Measurements from ENCODE around the gene THYN1. TPM values are rescaled to one million over a fixed set of nuclear protein-coding genes. Genes with fewer than 3 reads are reported as not detected.

THYN1 gene
- total and polyA plus RNA-seq, 2 of the 13 experiments (the other 11 are each of a cell fraction or from before 2014, with no cell fraction given) = 36.1 to 87.6 TPM

- ATAC-seq = no peak
- no peak for FAIRE-seq
Observed at GRCh38 chr11:134231958-134232659, 21.0 kb downstream of the THYN1 start.

GRCh38 chr11:134230339-134230738 lies 22.8 kb downstream of the THYN1 start:
- FAIRE-seq = no peak
- POLR2A ChIA-PET = no interaction called here
- intact Hi-C loops (cut with micrococcal nuclease; ENCODE audit: unreplicated experiment) = no loop called here
- Histone ChIP-seq H3K4me1 (ENCODE audit: insufficient read depth, low read length) (peaks cover 44% of the 10 kb centered on the region), H3K79me2 (ENCODE audit: insufficient read depth, low read length) (peaks cover 27% of the 10 kb centered on the region), H3K27ac (ENCODE audit: extremely low read length, insufficient read depth, low read length) (no peak overlapping the region), H2AFZ (ENCODE audit: low read length) (no peak overlapping the region), H3K9me3 (ENCODE audit: low read length) (no peaks in the 10 kb centered on the region), H3K36me3 (replicated peaks in 1 of 2; ENCODE audit: control insufficient read depth in 1 of 2, insufficient read depth in 2 of 2, low read length in 2 of 2) (peaks cover 2 to 3% of the 10 kb centered on the region in 2 experiments; a peak in 2 of 5 replicates), H3K27me3 (ENCODE audit: control insufficient read depth in 1 of 2, insufficient read depth in 2 of 2, low read length in 2 of 2) (no peaks in the 10 kb centered on the region), H3K9ac (ENCODE audit: insufficient read depth, low read depth, low read length) (no peak overlapping the region), H3K4me3 (replicated peaks in 1 of 3; ENCODE audit: insufficient read depth in 1 of 3, low read depth in 2 of 3, low read length in 3 of 3) (no peak overlapping the region), H4K20me1 (ENCODE audit: insufficient read depth, low read length) (peaks cover 7% of the 10 kb centered on the region; the same call in 1 of the 2 replicates), H3K4me2 (ENCODE audit: low read depth, low read length) (no peak overlapping the region)
- no TSS peak for BruUV-seq (replicated peaks)
- 92% methylated on average over 4 of the region's 4 CpGs for WGBS (ENCODE audit: low lambda C conversion rate)
- no peak for ATAC-seq
- DNase-seq (ENCODE audit: low spot score) = no peak
- in situ Hi-C loops (cut with HindIII; ENCODE audit: extremely low pct_ligation_motif_present, low pct_unique_long_range_greater_than_20kb) = no loop called here
- CTCF ChIA-PET (ENCODE audit: low intra/inter-chr PET ratio, low total read pairs) = no interaction called here
- TF ChIP-seq, protein P1, sequence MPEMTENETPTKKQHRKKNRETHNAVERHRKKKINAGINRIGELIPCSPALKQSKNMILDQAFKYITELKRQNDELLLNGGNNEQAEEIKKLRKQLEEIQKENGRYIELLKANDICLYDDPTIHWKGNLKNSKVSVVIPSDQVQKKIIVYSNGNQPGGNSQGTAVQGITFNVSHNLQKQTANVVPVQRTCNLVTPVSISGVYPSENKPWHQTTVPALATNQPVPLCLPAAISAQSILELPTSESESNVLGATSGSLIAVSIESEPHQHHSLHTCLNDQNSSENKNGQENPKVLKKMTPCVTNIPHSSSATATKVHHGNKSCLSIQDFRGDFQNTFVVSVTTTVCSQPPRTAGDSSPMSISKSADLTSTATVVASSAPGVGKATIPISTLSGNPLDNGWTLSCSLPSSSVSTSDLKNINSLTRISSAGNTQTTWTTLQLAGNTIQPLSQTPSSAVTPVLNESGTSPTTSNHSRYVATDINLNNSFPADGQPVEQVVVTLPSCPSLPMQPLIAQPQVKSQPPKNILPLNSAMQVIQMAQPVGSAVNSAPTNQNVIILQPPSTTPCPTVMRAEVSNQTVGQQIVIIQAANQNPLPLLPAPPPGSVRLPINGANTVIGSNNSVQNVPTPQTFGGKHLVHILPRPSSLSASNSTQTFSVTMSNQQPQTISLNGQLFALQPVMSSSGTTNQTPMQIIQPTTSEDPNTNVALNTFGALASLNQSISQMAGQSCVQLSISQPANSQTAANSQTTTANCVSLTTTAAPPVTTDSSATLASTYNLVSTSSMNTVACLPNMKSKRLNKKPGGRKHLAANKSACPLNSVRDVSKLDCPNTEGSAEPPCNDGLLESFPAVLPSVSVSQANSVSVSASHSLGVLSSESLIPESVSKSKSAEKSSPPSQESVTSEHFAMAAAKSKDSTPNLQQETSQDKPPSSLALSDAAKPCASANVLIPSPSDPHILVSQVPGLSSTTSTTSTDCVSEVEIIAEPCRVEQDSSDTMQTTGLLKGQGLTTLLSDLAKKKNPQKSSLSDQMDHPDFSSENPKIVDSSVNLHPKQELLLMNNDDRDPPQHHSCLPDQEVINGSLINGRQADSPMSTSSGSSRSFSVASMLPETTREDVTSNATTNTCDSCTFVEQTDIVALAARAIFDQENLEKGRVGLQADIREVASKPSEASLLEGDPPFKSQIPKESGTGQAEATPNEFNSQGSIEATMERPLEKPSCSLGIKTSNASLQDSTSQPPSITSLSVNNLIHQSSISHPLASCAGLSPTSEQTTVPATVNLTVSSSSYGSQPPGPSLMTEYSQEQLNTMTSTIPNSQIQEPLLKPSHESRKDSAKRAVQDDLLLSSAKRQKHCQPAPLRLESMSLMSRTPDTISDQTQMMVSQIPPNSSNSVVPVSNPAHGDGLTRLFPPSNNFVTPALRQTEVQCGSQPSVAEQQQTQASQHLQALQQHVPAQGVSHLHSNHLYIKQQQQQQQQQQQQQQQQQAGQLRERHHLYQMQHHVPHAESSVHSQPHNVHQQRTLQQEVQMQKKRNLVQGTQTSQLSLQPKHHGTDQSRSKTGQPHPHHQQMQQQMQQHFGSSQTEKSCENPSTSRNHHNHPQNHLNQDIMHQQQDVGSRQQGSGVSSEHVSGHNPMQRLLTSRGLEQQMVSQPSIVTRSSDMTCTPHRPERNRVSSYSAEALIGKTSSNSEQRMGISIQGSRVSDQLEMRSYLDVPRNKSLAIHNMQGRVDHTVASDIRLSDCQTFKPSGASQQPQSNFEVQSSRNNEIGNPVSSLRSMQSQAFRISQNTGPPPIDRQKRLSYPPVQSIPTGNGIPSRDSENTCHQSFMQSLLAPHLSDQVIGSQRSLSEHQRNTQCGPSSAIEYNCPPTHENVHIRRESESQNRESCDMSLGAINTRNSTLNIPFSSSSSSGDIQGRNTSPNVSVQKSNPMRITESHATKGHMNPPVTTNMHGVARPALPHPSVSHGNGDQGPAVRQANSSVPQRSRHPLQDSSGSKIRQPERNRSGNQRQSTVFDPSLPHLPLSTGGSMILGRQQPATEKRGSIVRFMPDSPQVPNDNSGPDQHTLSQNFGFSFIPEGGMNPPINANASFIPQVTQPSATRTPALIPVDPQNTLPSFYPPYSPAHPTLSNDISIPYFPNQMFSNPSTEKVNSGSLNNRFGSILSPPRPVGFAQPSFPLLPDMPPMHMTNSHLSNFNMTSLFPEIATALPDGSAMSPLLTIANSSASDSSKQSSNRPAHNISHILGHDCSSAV (CRISPR knock-in tag; IDR thresholded peaks at IDR 0.05; ENCODE audit: borderline replicate concordance) = no peak
- TF ChIP-seq PPARG (CRISPR knock-in tag; conservative IDR thresholded peaks at IDR 0.05) (no peak), AGO1 (IDR thresholded peaks at IDR 0.05; ENCODE audit: low read depth, low read length, poor library complexity, severe bottlenecking) (no peak), NFIC (IDR thresholded peaks at IDR 0.05; ENCODE audit: low read length) (no peak)
- TF ChIP-seq, protein P2, sequence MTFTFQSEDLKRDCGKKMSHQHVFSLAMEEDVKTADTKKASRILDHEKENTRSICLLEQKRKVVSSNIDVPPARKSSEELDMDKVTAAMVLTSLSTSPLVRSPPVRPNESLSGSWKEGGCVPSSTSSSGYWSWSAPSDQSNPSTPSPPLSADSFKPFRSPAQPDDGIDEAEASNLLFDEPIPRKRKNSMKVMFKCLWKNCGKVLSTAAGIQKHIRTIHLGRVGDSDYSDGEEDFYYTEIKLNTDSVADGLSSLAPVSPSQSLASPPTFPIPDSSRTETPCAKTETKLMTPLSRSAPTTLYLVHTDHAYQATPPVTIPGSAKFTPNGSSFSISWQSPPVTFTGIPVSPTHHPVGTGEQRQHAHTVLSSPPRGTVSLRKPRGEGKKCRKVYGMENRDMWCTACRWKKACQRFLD (CRISPR knock-in tag; IDR thresholded peaks at IDR 0.05; ENCODE audit: borderline replicate concordance) = no peak

More at GRCh38 chr11:134231958-134232659, 21.0 kb downstream of the THYN1 start:
- no peak overlapping the region for H2AFZ ChIP-seq (ENCODE audit: low read length)
- no peak for DNase-seq (ENCODE audit: low spot score)
- peaks cover 34% of the 10 kb centered on the region for H3K4me1 ChIP-seq (ENCODE audit: insufficient read depth, low read length)
- H3K4me2 ChIP-seq (ENCODE audit: low read depth, low read length) = no peak overlapping the region
- in situ Hi-C loops (cut with HindIII; ENCODE audit: extremely low pct_ligation_motif_present, low pct_unique_long_range_greater_than_20kb) = no loop called here
- TF ChIP-seq ZNF768 (CRISPR knock-in tag; IDR thresholded peaks at IDR 0.05) (peak; percentile 55; the same call in 1 of the 2 replicates), HIVEP1 (CRISPR knock-in tag; IDR thresholded peaks at IDR 0.05) (no peak)
- no peak overlapping the region for H3K9ac ChIP-seq (ENCODE audit: insufficient read depth, low read depth, low read length)
- no peaks in the 10 kb centered on the region for H3K9me3 ChIP-seq (ENCODE audit: low read length)
- H3K27ac ChIP-seq (ENCODE audit: extremely low read length, insufficient read depth, low read length) = no peak overlapping the region
- no peak overlapping the region for H3K4me3 ChIP-seq (replicated peaks in 1 of 3; ENCODE audit: insufficient read depth in 1 of 3, low read depth in 2 of 3, low read length in 3 of 3)
- ChIA-PET POLR2A (no interaction called here), CTCF (ENCODE audit: low intra/inter-chr PET ratio, low total read pairs) (no interaction called here)
- BruUV-seq (replicated peaks) = no TSS peak
- intact Hi-C loops (cut with micrococcal nuclease; ENCODE audit: unreplicated experiment) = no loop called here
- no peaks in the 10 kb centered on the region for H3K27me3 ChIP-seq (ENCODE audit: control insufficient read depth in 1 of 2, insufficient read depth in 2 of 2, low read length in 2 of 2)
- H4K20me1 ChIP-seq (ENCODE audit: insufficient read depth, low read length) = peaks cover 7% of the 10 kb centered on the region
- H3K79me2 ChIP-seq (ENCODE audit: insufficient read depth, low read length) = peaks cover 12% of the 10 kb centered on the region
- 77% methylated on average over 10 of the region's 10 CpGs for WGBS (ENCODE audit: low lambda C conversion rate)
- H3K36me3 ChIP-seq (replicated peaks in 1 of 2; ENCODE audit: control insufficient read depth in 1 of 2, insufficient read depth in 2 of 2, low read length in 2 of 2) = peaks cover 3 to 4% of the 10 kb centered on the region in 2 experiments; a peak in 3 of 5 replicates
